SK-N-SH (cell line): ENCODE data around the gene FBXL2. TPM values are rescaled to one million over a fixed set of nuclear protein-coding genes. Genes with fewer than 3 reads are reported as not detected.
"Not testable (repeated sequence)": the region's sequence is repeated elsewhere in the genome, so short reads cannot be mapped to it uniquely, and the experiment has no call there.

Experiments
- CTCF ChIA-PET: fragments of 300-600, 350-600 bp; formaldehyde crosslinking; extraction: SDS; loops from one replicate; lab custom pipeline; 2021; lab: Yijun Ruan, JAX
- POLR2A ChIA-PET: fragments of 350-600 bp; sonication (Branson Sonifier 250); formaldehyde crosslinking; extraction: SDS; loops from one replicate; lab custom pipeline; 2020; ENCODE audit warnings: antibody characterized with exemption, inconsistent platforms; lab: Yijun Ruan, JAX
- DNase-seq: peaks from one replicate; pipeline ENCODE4 v3.0.0; 2012
- H2AFZ ChIP-seq: fragments of 200-600 bp; sonication (generic); 2 replicates; pipeline ENCODE4 v1.8.1; 2016; ENCODE audit warnings: antibody characterized with exemption, mild to moderate bottlenecking, low read depth
- H3F3A ChIP-seq: fragments of 200-600 bp; sonication (generic); replicated peaks from 2 replicates; pipeline ENCODE3; 2016; ENCODE audit warnings: antibody characterized with exemption, mild to moderate bottlenecking; ENCODE audit not compliant: insufficient read depth
- H3K27ac ChIP-seq, 2 experiments: fragments of 200-500 bp in 1 of 2; fragments of 200-600 bp in 1 of 2; sonication (Bioruptor generic) in 1 of 2; sonication (generic), shearing (Covaris generic) in 1 of 2; 2 replicates each; pipeline versions ENCODE4 v1.5.1 to v1.6.1; 2014 to 2016; ENCODE audit warnings: low read depth in 2 of 2, inconsistent platforms in 1 of 2, low read length in 1 of 2, mild to moderate bottlenecking in 1 of 2, mixed read lengths in 1 of 2
- H3K27me3 ChIP-seq: fragments of 200-600 bp; sonication (generic), shearing (Covaris generic); 2 replicates; pipeline ENCODE4 v1.6.1; 2016; ENCODE audit warnings: mixed run types; ENCODE audit not compliant: insufficient read depth
- H3K36me3 ChIP-seq, 2 experiments: fragments of 200-500 bp in 1 of 2; fragments of 200-600 bp in 1 of 2; sonication (Bioruptor generic) in 1 of 2; sonication (generic) in 1 of 2; replicated peaks in 1 of 2; 2 replicates each; pipeline versions ENCODE3 to v1.5.1; 2014 to 2016; ENCODE audit warnings: low read length in 1 of 2, mild to moderate bottlenecking in 1 of 2; ENCODE audit not compliant: insufficient read depth in 2 of 2, control insufficient read depth in 1 of 2
- H3K4me1 ChIP-seq, 2 experiments: fragments of 200-500 bp in 1 of 2; fragments of 200-600 bp in 1 of 2; sonication (Bioruptor generic) in 1 of 2; sonication (generic), shearing (Covaris generic) in 1 of 2; 2 replicates each; pipeline versions ENCODE4 v1.5.1 to v1.6.1; 2014 to 2016; ENCODE audit warnings: low read depth in 1 of 2, low read length in 1 of 2, mixed run types in 1 of 2; ENCODE audit not compliant: insufficient read depth in 2 of 2, control insufficient read depth in 1 of 2
- H3K4me2 ChIP-seq: fragments of 200-600 bp; sonication (generic), shearing (Covaris generic); 2 replicates; pipeline ENCODE4 v1.6.1; 2017; ENCODE audit warnings: mixed run types
- H3K4me3 ChIP-seq, 2 experiments: fragments of 200-500 bp in 1 of 2; fragments of 200-600 bp in 1 of 2; sonication (Bioruptor generic) in 1 of 2; sonication (generic), shearing (Covaris generic) in 1 of 2; 2 replicates each; pipeline versions ENCODE4 v1.5.1 to v1.8.1; 2014 to 2016; ENCODE audit warnings: low read depth in 2 of 2, inconsistent platforms in 1 of 2, low read length in 1 of 2, mild to moderate bottlenecking in 1 of 2, mixed read lengths in 1 of 2, moderate library complexity in 1 of 2
- H3K79me2 ChIP-seq: fragments of 200-600 bp; sonication (generic); 2 replicates; pipeline ENCODE4 v1.8.1; 2017; ENCODE audit warnings: mild to moderate bottlenecking; ENCODE audit not compliant: insufficient read depth
- H3K9ac ChIP-seq: fragments of 200-600 bp; sonication (generic); 2 replicates; pipeline ENCODE4 v1.6.1; 2017; ENCODE audit warnings: mixed run types
- H3K9me2 ChIP-seq: fragments of 200-600 bp; sonication (generic); 2 replicates; pipeline ENCODE4 v1.6.1; 2017; ENCODE audit warnings: mixed run types
- H3K9me3 ChIP-seq: fragments of 200-600 bp; sonication (generic); 2 replicates; pipeline ENCODE4 v1.6.1; 2017; ENCODE audit warnings: mixed run types, mild to moderate bottlenecking, moderate library complexity
- H4K20me1 ChIP-seq: fragments of 200-600 bp; sonication (generic); 2 replicates; pipeline ENCODE4 v1.6.1; 2017; ENCODE audit warnings: mild to moderate bottlenecking, mixed run types; ENCODE audit not compliant: insufficient read depth
- FOSL2 ChIP-seq: IDR thresholded peaks from 2 replicates; pipeline ENCODE4 v1.4.0; 2012; ENCODE audit warnings: low read depth, mild to moderate bottlenecking, moderate library complexity, borderline replicate concordance
- FOXJ3 ChIP-seq: sonication (generic); formaldehyde crosslinking; IDR thresholded peaks from 2 replicates; pipeline ENCODE4 v1.5.1; 2020; ENCODE audit warnings: mild to moderate bottlenecking, missing genetic modification reagents
- GATA2 ChIP-seq: sonication (generic); formaldehyde crosslinking; IDR thresholded peaks from 2 replicates; pipeline ENCODE4 v1.5.0; 2020; ENCODE audit warnings: mild to moderate bottlenecking, missing genetic modification reagents
- JUND ChIP-seq: IDR thresholded peaks from 2 replicates; pipeline ENCODE4 v1.4.0; 2012
- MXI1 ChIP-seq: IDR thresholded peaks from 2 replicates; pipeline ENCODE4 v1.6.1; 2012; ENCODE audit warnings: mild to moderate bottlenecking, low read depth, low read length, improper control_type of control experiment
- RCOR1 ChIP-seq: fragments of 150-350 bp; IDR thresholded peaks from 2 replicates; pipeline ENCODE4 v1.6.1; 2017; ENCODE audit warnings: antibody characterized with exemption, low read length
- WGBS: methylation state at CpG from one replicate; pipeline ENCODE4 v1.1.6; 2017; ENCODE audit warnings: low lambda C conversion rate; 5-methylcytosine and 5-hydroxymethylcytosine counted together
- polyA plus RNA-seq, 3 experiments: library from polyadenylated mRNA; depleted of rRNA; stranded (reverse); fragments of >200 nt; gene quantifications; 2 replicates each; pipeline ENCODE4 v1.2.3, GENCODE V29; 2012
- TF ChIP-seq, protein P1 (sequence below): fragments of 150-350 bp; IDR thresholded peaks from 2 replicates; pipeline ENCODE4 v1.6.1; 2016; ENCODE audit warnings: mild to moderate bottlenecking, low read depth, low read length
- TF ChIP-seq, protein P2 (sequence below): IDR thresholded peaks from 2 replicates; pipeline ENCODE4; 2012
- TF ChIP-seq, protein P3 (sequence below): IDR thresholded peaks from 2 replicates; pipeline ENCODE4 v1.4.0; 2012; ENCODE audit warnings: low read depth
- TF ChIP-seq, protein P4 (sequence below): IDR thresholded peaks from 2 replicates; pipeline ENCODE4 v1.6.1; 2012; ENCODE audit warnings: mild to moderate bottlenecking, low read depth, low read length, moderate library complexity
- TF ChIP-seq, protein P5 (sequence below): IDR thresholded peaks from 2 replicates; pipeline ENCODE4 v1.4.0; 2012; ENCODE audit warnings: low read depth, borderline replicate concordance
- TF ChIP-seq, protein P6 (sequence below): fragments of 150-350 bp; IDR thresholded peaks from 2 replicates; pipeline ENCODE4 v1.6.1; 2017; ENCODE audit warnings: antibody characterized with exemption, low read length, low read depth, borderline replicate concordance

Gene FBXL2
- polyA plus RNA-seq, 1 of the 3 experiments (the other 2 are of a cell fraction): 13.7 TPM

DNA sequence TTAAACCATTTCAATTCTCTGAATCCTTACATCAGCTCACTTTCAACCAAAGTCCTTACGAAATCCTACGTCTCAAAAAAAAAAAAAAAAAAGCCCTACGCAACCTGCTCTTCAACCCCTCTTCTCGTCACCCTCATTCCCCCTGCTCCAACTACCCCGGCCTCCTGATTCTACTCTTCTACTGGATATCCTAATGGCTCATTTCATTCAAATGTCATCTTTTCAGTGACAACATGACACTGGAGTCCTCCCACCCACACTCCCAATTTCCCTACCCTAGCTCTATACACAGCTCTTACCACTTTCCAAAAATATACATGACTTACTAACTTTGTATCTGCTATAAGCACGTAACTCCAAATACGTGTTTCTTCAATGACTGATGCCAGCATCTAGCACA is 151.5 kb downstream of the FBXL2 start (continued):
- TF ChIP-seq, protein P1, sequence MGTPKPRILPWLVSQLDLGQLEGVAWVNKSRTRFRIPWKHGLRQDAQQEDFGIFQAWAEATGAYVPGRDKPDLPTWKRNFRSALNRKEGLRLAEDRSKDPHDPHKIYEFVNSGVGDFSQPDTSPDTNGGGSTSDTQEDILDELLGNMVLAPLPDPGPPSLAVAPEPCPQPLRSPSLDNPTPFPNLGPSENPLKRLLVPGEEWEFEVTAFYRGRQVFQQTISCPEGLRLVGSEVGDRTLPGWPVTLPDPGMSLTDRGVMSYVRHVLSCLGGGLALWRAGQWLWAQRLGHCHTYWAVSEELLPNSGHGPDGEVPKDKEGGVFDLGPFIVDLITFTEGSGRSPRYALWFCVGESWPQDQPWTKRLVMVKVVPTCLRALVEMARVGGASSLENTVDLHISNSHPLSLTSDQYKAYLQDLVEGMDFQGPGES: no peak
- TF ChIP-seq RCOR1: no peak
- TF ChIP-seq, protein P2, sequence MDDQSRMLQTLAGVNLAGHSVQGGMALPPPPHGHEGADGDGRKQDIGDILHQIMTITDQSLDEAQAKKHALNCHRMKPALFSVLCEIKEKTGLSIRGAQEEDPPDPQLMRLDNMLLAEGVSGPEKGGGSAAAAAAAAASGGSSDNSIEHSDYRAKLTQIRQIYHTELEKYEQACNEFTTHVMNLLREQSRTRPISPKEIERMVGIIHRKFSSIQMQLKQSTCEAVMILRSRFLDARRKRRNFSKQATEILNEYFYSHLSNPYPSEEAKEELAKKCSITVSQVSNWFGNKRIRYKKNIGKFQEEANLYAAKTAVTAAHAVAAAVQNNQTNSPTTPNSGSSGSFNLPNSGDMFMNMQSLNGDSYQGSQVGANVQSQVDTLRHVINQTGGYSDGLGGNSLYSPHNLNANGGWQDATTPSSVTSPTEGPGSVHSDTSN: no peak
- TF ChIP-seq, protein P3, sequence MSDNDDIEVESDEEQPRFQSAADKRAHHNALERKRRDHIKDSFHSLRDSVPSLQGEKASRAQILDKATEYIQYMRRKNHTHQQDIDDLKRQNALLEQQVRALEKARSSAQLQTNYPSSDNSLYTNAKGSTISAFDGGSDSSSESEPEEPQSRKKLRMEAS: no peak
- TF ChIP-seq, all 33 proteins: peak for 0

DNA sequence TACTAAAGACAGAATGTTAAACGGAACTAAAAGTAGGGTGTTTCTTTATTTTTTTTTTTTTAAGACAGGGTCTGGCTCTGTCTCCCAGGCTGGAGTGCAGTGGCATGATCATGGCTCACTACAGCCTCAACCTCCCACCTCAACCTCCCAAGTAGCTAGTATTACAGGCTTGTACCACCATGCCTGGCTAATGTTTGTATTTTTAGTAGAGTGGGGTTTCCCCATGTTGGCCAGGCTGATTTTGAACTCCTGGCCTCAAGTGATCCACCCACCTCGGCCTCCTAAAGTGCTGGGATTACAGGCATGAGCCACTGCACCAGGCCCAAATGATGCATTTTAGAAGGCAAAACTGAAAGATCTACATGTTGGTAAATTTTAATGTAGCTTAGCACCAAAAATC is 152.1 kb downstream of the FBXL2 start:
- H3K4me3 ChIP-seq, H3K9me3 ChIP-seq, H3K9ac ChIP-seq, H3F3A ChIP-seq, H3K9me2 ChIP-seq, DNase-seq, H3K4me2 ChIP-seq, POLR2A ChIA-PET, H2AFZ ChIP-seq, H3K27ac ChIP-seq, H3K27me3 ChIP-seq: not testable (repeated sequence)
- peaks cover 5 to 14% of the 10 kb centered on the region in 2 experiments; a peak in 2 of 4 replicates for H3K4me1 ChIP-seq
- CTCF ChIA-PET: interaction anchor here (1.1 to 1.2 kb wide), 2 partner anchors 9 to 57 kb away, joined by 3 to 5 read pairs; no protein-coding TSS in a partner anchor
- H3K36me3 ChIP-seq: peaks cover 0 to 13% of the 10 kb centered on the region in 2 experiments
- peaks cover 93% of the 10 kb centered on the region for H4K20me1 ChIP-seq
- H3K79me2 ChIP-seq: peaks cover 99% of the 10 kb centered on the region
- WGBS: 91% methylated on average over 2 of the region's 2 CpGs

DNA sequence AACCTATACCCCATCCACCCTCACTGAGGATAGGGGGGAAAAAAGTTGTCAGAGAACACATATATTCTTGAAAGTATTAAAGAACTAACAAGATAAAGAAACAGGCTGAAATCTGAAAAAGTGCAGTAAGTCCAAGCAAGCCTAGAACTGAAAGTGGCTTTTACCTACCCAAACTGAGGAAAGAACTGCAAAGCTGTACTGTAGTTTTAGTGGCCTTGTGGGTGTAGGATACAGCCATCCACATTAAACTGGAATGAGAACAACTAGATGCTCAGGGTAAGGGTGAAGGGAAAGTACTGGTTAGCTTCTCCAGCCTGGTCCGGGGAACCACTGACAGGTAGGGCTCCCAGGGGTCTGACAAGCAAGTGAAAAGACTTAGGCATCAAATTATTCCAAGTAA is 152.8 kb downstream of the FBXL2 start:
- H3K27me3 ChIP-seq: no peaks in the 10 kb centered on the region
- peaks cover 99% of the 10 kb centered on the region for H3K79me2 ChIP-seq
- DNase-seq: no peak
- CTCF ChIA-PET: interaction anchor here (0.9 to 1.2 kb wide), 2 partner anchors 56 to 58 kb away, joined by 3 read pairs; no protein-coding TSS in a partner anchor
- no peak overlapping the region for H3K4me3 ChIP-seq
- H2AFZ ChIP-seq: no peak overlapping the region
- POLR2A ChIA-PET: no interaction called here
- peaks cover 7% of the 10 kb centered on the region for H3F3A ChIP-seq
- H4K20me1 ChIP-seq: peaks cover 97% of the 10 kb centered on the region
- WGBS: 100% methylated on average over 1 of the region's 1 CpG
- no peak overlapping the region for H3K9ac ChIP-seq
- H3K4me2 ChIP-seq: no peak overlapping the region
- H3K9me2 ChIP-seq: no peaks in the 10 kb centered on the region
- TF ChIP-seq, protein P3: no peak
- no peak for TF ChIP-seq JUND
- TF ChIP-seq, protein P4, sequence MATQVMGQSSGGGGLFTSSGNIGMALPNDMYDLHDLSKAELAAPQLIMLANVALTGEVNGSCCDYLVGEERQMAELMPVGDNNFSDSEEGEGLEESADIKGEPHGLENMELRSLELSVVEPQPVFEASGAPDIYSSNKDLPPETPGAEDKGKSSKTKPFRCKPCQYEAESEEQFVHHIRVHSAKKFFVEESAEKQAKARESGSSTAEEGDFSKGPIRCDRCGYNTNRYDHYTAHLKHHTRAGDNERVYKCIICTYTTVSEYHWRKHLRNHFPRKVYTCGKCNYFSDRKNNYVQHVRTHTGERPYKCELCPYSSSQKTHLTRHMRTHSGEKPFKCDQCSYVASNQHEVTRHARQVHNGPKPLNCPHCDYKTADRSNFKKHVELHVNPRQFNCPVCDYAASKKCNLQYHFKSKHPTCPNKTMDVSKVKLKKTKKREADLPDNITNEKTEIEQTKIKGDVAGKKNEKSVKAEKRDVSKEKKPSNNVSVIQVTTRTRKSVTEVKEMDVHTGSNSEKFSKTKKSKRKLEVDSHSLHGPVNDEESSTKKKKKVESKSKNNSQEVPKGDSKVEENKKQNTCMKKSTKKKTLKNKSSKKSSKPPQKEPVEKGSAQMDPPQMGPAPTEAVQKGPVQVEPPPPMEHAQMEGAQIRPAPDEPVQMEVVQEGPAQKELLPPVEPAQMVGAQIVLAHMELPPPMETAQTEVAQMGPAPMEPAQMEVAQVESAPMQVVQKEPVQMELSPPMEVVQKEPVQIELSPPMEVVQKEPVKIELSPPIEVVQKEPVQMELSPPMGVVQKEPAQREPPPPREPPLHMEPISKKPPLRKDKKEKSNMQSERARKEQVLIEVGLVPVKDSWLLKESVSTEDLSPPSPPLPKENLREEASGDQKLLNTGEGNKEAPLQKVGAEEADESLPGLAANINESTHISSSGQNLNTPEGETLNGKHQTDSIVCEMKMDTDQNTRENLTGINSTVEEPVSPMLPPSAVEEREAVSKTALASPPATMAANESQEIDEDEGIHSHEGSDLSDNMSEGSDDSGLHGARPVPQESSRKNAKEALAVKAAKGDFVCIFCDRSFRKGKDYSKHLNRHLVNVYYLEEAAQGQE: no peak
- TF ChIP-seq FOSL2: no peak
- TF ChIP-seq, protein P5, sequence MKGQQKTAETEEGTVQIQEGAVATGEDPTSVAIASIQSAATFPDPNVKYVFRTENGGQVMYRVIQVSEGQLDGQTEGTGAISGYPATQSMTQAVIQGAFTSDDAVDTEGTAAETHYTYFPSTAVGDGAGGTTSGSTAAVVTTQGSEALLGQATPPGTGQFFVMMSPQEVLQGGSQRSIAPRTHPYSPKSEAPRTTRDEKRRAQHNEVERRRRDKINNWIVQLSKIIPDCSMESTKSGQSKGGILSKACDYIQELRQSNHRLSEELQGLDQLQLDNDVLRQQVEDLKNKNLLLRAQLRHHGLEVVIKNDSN: no peak
- TF ChIP-seq MXI1: no peak
- TF ChIP-seq FOXJ3 (CRISPR knock-in tag): no peak
- no peak for TF ChIP-seq GATA2 (CRISPR knock-in tag)
- TF ChIP-seq, protein P6, sequence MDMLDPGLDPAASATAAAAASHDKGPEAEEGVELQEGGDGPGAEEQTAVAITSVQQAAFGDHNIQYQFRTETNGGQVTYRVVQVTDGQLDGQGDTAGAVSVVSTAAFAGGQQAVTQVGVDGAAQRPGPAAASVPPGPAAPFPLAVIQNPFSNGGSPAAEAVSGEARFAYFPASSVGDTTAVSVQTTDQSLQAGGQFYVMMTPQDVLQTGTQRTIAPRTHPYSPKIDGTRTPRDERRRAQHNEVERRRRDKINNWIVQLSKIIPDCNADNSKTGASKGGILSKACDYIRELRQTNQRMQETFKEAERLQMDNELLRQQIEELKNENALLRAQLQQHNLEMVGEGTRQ: no peak
- H3K9me3 ChIP-seq: no peaks in the 10 kb centered on the region
- peaks cover 5 to 9% of the 10 kb centered on the region in 2 experiments; a peak in 2 of 4 replicates for H3K4me1 ChIP-seq
- peaks cover 0 to 5% of the 10 kb centered on the region in 2 experiments for H3K36me3 ChIP-seq
- H3K27ac ChIP-seq: no peak overlapping the region
